Measurements from ENCODE around the gene IFNG. TPM values are rescaled to one million over a fixed set of nuclear protein-coding genes. Genes with fewer than 3 reads are reported as not detected.

Gene IFNG
- polyA plus RNA-seq, 2 of the 4 experiments (the other 2 are of a cell fraction): not detected

- no peak for TF ChIP-seq JUNB (IDR thresholded peaks at IDR 0.05)
- no peak for TF ChIP-seq KDM5A (IDR thresholded peaks at IDR 0.05)
- TF ChIP-seq MAZ (IDR thresholded peaks at IDR 0.05; ENCODE audit: borderline replicate concordance, low read depth, low read length): no peak
- TF ChIP-seq ZC3H11A (IDR thresholded peaks at IDR 0.05): no peak
- no peak for TF ChIP-seq FOSB (CRISPR knock-in tag; IDR thresholded peaks at IDR 0.05)
- TF ChIP-seq, protein P1, sequence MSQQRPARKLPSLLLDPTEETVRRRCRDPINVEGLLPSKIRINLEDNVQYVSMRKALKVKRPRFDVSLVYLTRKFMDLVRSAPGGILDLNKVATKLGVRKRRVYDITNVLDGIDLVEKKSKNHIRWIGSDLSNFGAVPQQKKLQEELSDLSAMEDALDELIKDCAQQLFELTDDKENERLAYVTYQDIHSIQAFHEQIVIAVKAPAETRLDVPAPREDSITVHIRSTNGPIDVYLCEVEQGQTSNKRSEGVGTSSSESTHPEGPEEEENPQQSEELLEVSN (IDR thresholded peaks at IDR 0.05; ENCODE audit: borderline replicate concordance, low read depth): no peak
- TF ChIP-seq ESRRA (IDR thresholded peaks at IDR 0.05; ENCODE audit: borderline replicate concordance, low read length): no peak
- TF ChIP-seq REST (IDR thresholded peaks at IDR 0.05): no peak
- TF ChIP-seq HOXB13 (CRISPR knock-in tag; IDR thresholded peaks at IDR 0.05; ENCODE audit: low read depth): no peak
- no peak for TF ChIP-seq EP300 (IDR thresholded peaks at IDR 0.05)
- TF ChIP-seq TP53 (CRISPR knock-in tag; IDR thresholded peaks at IDR 0.05): no peak
- no peak for TF ChIP-seq HOXB5 (CRISPR knock-in tag; IDR thresholded peaks at IDR 0.05)
- no peak for TF ChIP-seq CHD4 (IDR thresholded peaks at IDR 0.05; ENCODE audit: borderline replicate concordance)
- no peak for TF ChIP-seq BHLHE40 (IDR thresholded peaks at IDR 0.05; ENCODE audit: low read depth, low read length)
- TF ChIP-seq CBX8 (IDR thresholded peaks at IDR 0.05): no peak
- no peak for TF ChIP-seq EHMT2 (IDR thresholded peaks at IDR 0.05; ENCODE audit: low read depth)
- TF ChIP-seq CHD2 (IDR thresholded peaks at IDR 0.05; ENCODE audit: low read length, partially characterized antibody): no peak
- TF ChIP-seq HMGXB4 (CRISPR knock-in tag; IDR thresholded peaks at IDR 0.05; ENCODE audit: borderline replicate concordance): no peak
- TF ChIP-seq, protein P2, sequence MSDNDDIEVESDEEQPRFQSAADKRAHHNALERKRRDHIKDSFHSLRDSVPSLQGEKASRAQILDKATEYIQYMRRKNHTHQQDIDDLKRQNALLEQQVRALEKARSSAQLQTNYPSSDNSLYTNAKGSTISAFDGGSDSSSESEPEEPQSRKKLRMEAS (IDR thresholded peaks at IDR 0.05): no peak
- POLR2A ChIA-PET: no interaction called here
- CTCF ChIA-PET: interaction anchor here (0.8 kb wide), 2 partner anchors 12 to 16 kb away, joined by 3 to 5 read pairs; no protein-coding TSS in a partner anchor
- DNase-seq (ENCODE audit: low read depth in 1 of 2, low spot score in 1 of 2): no peak
- ATAC-seq: no peak
- 36% methylated on average over 3 of the region's 3 CpGs for WGBS (ENCODE audit: missing lambda C conversion rate)
- Histone ChIP-seq H3K9me3 (no peaks in the 10 kb centered on the region), H3K4me1 (no peaks in the 10 kb centered on the region), H3K4me3 (no peak overlapping the region), H3K4me2 (no peak overlapping the region), H3K27ac (no peak overlapping the region)
- no peak for FAIRE-seq
Observed at GRCh38 chr12:68117661-68118060, 41.9 kb downstream of the IFNG start.

GRCh38 chr12:68115281-68115680 is 44.3 kb downstream of the IFNG start:
- POLR2A ChIA-PET: no interaction called here
- ATAC-seq (no peak), FAIRE-seq (no peak), DNase-seq (ENCODE audit: low read depth in 1 of 2, low spot score in 1 of 2) (no peak)
- H3K27ac ChIP-seq: no peak overlapping the region
- H3K9me3 ChIP-seq: no peaks in the 10 kb centered on the region
- 67% methylated on average over 2 of the region's 2 CpGs for WGBS (ENCODE audit: missing lambda C conversion rate)
- H3K4me2 ChIP-seq: no peak overlapping the region
- no peak overlapping the region for H3K4me3 ChIP-seq
- CTCF ChIA-PET: no interaction called here
- no peaks in the 10 kb centered on the region for H3K4me1 ChIP-seq
- TF ChIP-seq, protein P3, sequence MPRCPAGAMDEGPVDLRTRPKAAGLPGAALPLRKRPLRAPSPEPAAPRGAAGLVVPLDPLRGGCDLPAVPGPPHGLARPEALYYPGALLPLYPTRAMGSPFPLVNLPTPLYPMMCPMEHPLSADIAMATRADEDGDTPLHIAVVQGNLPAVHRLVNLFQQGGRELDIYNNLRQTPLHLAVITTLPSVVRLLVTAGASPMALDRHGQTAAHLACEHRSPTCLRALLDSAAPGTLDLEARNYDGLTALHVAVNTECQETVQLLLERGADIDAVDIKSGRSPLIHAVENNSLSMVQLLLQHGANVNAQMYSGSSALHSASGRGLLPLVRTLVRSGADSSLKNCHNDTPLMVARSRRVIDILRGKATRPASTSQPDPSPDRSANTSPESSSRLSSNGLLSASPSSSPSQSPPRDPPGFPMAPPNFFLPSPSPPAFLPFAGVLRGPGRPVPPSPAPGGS (IDR thresholded peaks at IDR 0.05): no peak
- TF ChIP-seq MAZ (IDR thresholded peaks at IDR 0.05; ENCODE audit: borderline replicate concordance, low read depth, low read length) (no peak), CTCF (IDR thresholded peaks at IDR 0.05) (no peak), ELK1 (IDR thresholded peaks at IDR 0.05; ENCODE audit: low read depth, low read length) (no peak), RFX5 (IDR thresholded peaks at IDR 0.05) (no peak), CHD2 (IDR thresholded peaks at IDR 0.05; ENCODE audit: low read length, partially characterized antibody) (no peak), NFE2L2 (conservative IDR thresholded peaks at IDR 0.05; ENCODE audit: low read length) (no peak), ZFP36 (IDR thresholded peaks at IDR 0.05; ENCODE audit: borderline replicate concordance, partially characterized antibody) (no peak), HEYL (CRISPR knock-in tag; IDR thresholded peaks at IDR 0.05) (no peak), HDAC2 (IDR thresholded peaks at IDR 0.05) (no peak)
- TF ChIP-seq, protein P1 (IDR thresholded peaks at IDR 0.05; ENCODE audit: borderline replicate concordance, low read depth): no peak
